H9 (cell line): ENCODE measurements around the gene CELA3A. TPM values are rescaled to one million over a fixed set of nuclear protein-coding genes. Genes with fewer than 3 reads are reported as not detected.

Experiments used
- DNase-seq: peaks from one replicate; pipeline ENCODE4 v3.0.0-alpha.2; 2017
- H2AFZ ChIP-seq: one replicate; pipeline ENCODE4 v1.6.1; 2013; ENCODE audit warnings: mild to moderate bottlenecking, low read length, control low read depth, moderate library complexity
- H2AK5ac ChIP-seq: 2 replicates; pipeline ENCODE4 v1.6.1; 2013; ENCODE audit warnings: low read length, control low read depth, mixed read lengths; ENCODE audit not compliant: insufficient read length
- H2BK120ac ChIP-seq: one replicate; pipeline ENCODE4 v1.6.1; 2013; ENCODE audit warnings: low read depth, mild to moderate bottlenecking, low read length, control low read depth, inconsistent platforms; ENCODE audit not compliant: poor library complexity, severe bottlenecking
- H2BK12ac ChIP-seq: 2 replicates; pipeline ENCODE4 v1.6.1; 2013; ENCODE audit warnings: low read length, control low read depth, mixed read lengths, low read depth; ENCODE audit not compliant: insufficient read length
- H2BK15ac ChIP-seq: 2 replicates; pipeline ENCODE4 v1.6.1; 2013; ENCODE audit warnings: low read depth, low read length, control low read depth
- H2BK20ac ChIP-seq: one replicate; pipeline ENCODE4 v1.6.1; 2013; ENCODE audit warnings: low read depth, mild to moderate bottlenecking, low read length, control low read depth, inconsistent platforms; ENCODE audit not compliant: poor library complexity, severe bottlenecking
- H2BK5ac ChIP-seq: 2 replicates; pipeline ENCODE4 v1.6.1; 2013; ENCODE audit warnings: low read length, control low read depth, mixed read lengths; ENCODE audit not compliant: insufficient read length
- H3K14ac ChIP-seq: 2 replicates; pipeline ENCODE4 v1.6.1; 2013; ENCODE audit warnings: low read length, control low read depth; ENCODE audit not compliant: insufficient read depth
- H3K18ac ChIP-seq: 2 replicates; pipeline ENCODE4 v1.6.1; 2013; ENCODE audit warnings: low read depth, mild to moderate bottlenecking, mixed read lengths, low read length, control low read depth; ENCODE audit not compliant: insufficient read length
- H3K23ac ChIP-seq: 2 replicates; pipeline ENCODE4 v1.6.1; 2013; ENCODE audit warnings: low read length, control low read depth, mixed read lengths, low read depth; ENCODE audit not compliant: insufficient read length
- H3K23me2 ChIP-seq: 2 replicates; pipeline ENCODE4 v1.6.1; 2013; ENCODE audit warnings: low read depth, mild to moderate bottlenecking, mixed read lengths, low read length, control low read depth; ENCODE audit not compliant: insufficient read length, poor library complexity, severe bottlenecking
- H3K27ac ChIP-seq: 2 replicates; pipeline ENCODE4 v1.5.1; 2013; ENCODE audit warnings: low read length, control low read depth, mixed read lengths, low read depth; ENCODE audit not compliant: insufficient read length
- H3K27me3 ChIP-seq: 2 replicates; pipeline ENCODE4 v1.6.1; 2013; ENCODE audit warnings: low read length, control low read depth, inconsistent platforms; ENCODE audit not compliant: insufficient read depth
- H3K4ac ChIP-seq: 2 replicates; pipeline ENCODE4 v1.6.1; 2013; ENCODE audit warnings: low read depth, mild to moderate bottlenecking, control low read depth, inconsistent platforms, low read length, moderate library complexity
- H3K4me1 ChIP-seq: 2 replicates; pipeline ENCODE4 v1.6.1; 2013; ENCODE audit warnings: low read length, control low read depth, inconsistent platforms; ENCODE audit not compliant: insufficient read depth
- H3K4me2 ChIP-seq: 2 replicates; pipeline ENCODE4 v1.6.1; 2013; ENCODE audit warnings: low read length, control low read depth, mixed read lengths; ENCODE audit not compliant: insufficient read length, insufficient read depth
- H3K56ac ChIP-seq: 2 replicates; pipeline ENCODE4 v1.6.1; 2013; ENCODE audit warnings: low read depth, mild to moderate bottlenecking, mixed read lengths, low read length, control low read depth; ENCODE audit not compliant: insufficient read length
- H3K79me1 ChIP-seq: 2 replicates; pipeline ENCODE4 v1.6.1; 2013; ENCODE audit warnings: low read depth, mild to moderate bottlenecking, moderate library complexity, low read length, control low read depth, inconsistent platforms; ENCODE audit not compliant: insufficient read depth, poor library complexity, severe bottlenecking
- H3K79me2 ChIP-seq: 2 replicates; pipeline ENCODE4 v1.6.1; 2013; ENCODE audit warnings: low read length, control low read depth, inconsistent platforms; ENCODE audit not compliant: insufficient read depth
- H3K9ac ChIP-seq: 2 replicates; pipeline ENCODE4 v1.6.1; 2013; ENCODE audit warnings: low read length, control low read depth, mixed read lengths; ENCODE audit not compliant: insufficient read length; ENCODE audit errors: extremely low read depth
- H3K9me3 ChIP-seq: one replicate; pipeline ENCODE4 v1.6.1; 2013; ENCODE audit warnings: low read depth, low read length, inconsistent platforms; ENCODE audit not compliant: control insufficient read depth
- H3T11ph ChIP-seq: one replicate; pipeline ENCODE4 v1.6.1; 2013; ENCODE audit warnings: mild to moderate bottlenecking, low read length, control low read depth, inconsistent platforms
- H4K20me1 ChIP-seq: one replicate; pipeline ENCODE4 v1.6.1; 2013; ENCODE audit not compliant: control insufficient read depth, insufficient read length, insufficient read depth
- H4K5ac ChIP-seq: 2 replicates; pipeline ENCODE4 v1.6.1; 2013; ENCODE audit warnings: low read depth, mild to moderate bottlenecking, mixed read lengths, low read length, control low read depth; ENCODE audit not compliant: insufficient read length
- H4K8ac ChIP-seq: replicated peaks from 2 replicates; pipeline ENCODE4 v1.6.1; 2013; ENCODE audit warnings: low read length, control low read depth, mixed read lengths, low read depth; ENCODE audit not compliant: insufficient read length
- H4K91ac ChIP-seq: 2 replicates; pipeline ENCODE4 v1.6.1; 2013; ENCODE audit warnings: low read depth, mild to moderate bottlenecking, moderate library complexity, mixed read lengths, low read length, control low read depth; ENCODE audit not compliant: insufficient read length
- H3K27ac Mint-ChIP-seq, 3 experiments: 2 replicates in 2 of 3; 3 replicates in 1 of 3; pipeline ENCODE4 v1.8.0; 2020 to 2021; ENCODE audit warnings: mixed read lengths in 3 of 3, mild to moderate bottlenecking in 1 of 3, moderate library complexity in 1 of 3
- H3K27me3 Mint-ChIP-seq: 2 replicates; pipeline ENCODE4 v1.8.0; 2021; ENCODE audit warnings: low read depth, mild to moderate bottlenecking, moderate library complexity, mixed read lengths
- H3K36me3 Mint-ChIP-seq, 3 experiments: 2 replicates in 2 of 3; 3 replicates in 1 of 3; pipeline ENCODE4 v1.8.0; 2020 to 2021; ENCODE audit warnings: low read depth in 3 of 3, mixed read lengths in 3 of 3; ENCODE audit not compliant: insufficient read depth in 1 of 3
- H3K4me1 Mint-ChIP-seq, 2 experiments: 2 replicates each; pipeline ENCODE4 v1.8.0; 2020; ENCODE audit warnings: mixed read lengths in 2 of 2
- H3K4me3 Mint-ChIP-seq, 2 experiments: 2 replicates in 1 of 2; 3 replicates in 1 of 2; pipeline ENCODE4 v1.8.0; 2020 to 2021; ENCODE audit warnings: mild to moderate bottlenecking in 2 of 2, mixed read lengths in 2 of 2, moderate library complexity in 1 of 2
- H3K9me3 Mint-ChIP-seq, 2 experiments: 2 replicates in 1 of 2; 3 replicates in 1 of 2; pipeline ENCODE4 v1.8.0; 2020; ENCODE audit warnings: mild to moderate bottlenecking in 2 of 2, mixed read lengths in 2 of 2, moderate library complexity in 1 of 2
- WGBS: extraction: QIAGEN DNeasy Blood & Tissue Kit; methylation state at CpG from one replicate; pipeline ENCODE4 v1.1.7; 2013; ENCODE audit warnings: missing lambda C conversion rate, low lambda C conversion rate, mixed read lengths; ENCODE audit not compliant: insufficient read length; ENCODE audit errors: extremely low coverage; 5-methylcytosine and 5-hydroxymethylcytosine counted together
- total RNA-seq: library from RNA; stranded (reverse); gene quantifications from 2 replicates; pipeline ENCODE4 v1.2.1, GENCODE V29; 2021
- TF ChIP-seq, protein P1 (sequence below): fragments of 200-600 bp; sonication (generic); conservative IDR thresholded peaks from 3 replicates; pipeline ENCODE4 v1.8.0; 2021; ENCODE audit warnings: antibody characterized with exemption, mild to moderate bottlenecking

Gene CELA3A
- total RNA-seq, 1 experiment from 2014 or later, result not detected

DNA sequence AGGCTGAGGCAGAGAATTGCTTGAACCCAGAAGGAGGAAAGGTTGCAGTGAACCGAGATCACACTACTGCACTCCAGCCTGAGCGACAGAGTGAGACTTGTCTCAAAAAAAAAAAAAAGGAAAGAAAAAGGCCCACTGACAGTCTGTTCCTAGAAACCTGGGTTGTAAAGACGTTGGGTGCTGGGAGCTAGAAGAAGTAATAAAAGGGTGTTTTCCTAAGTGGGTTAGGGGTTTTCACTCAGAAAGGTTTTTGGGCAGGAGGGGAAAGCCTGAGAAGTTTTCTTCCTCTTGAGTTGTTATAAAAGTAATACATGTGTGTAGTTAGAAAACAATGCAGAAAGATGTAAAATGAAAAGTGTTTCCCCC lies 25.4 kb downstream of the CELA3A start:
- no peaks in the 10 kb centered on the region for H3K79me1 ChIP-seq
- no peak overlapping the region for H3K56ac ChIP-seq
- no peak for DNase-seq
- H3T11ph ChIP-seq, result no peak overlapping the region
- no peak overlapping the region for H2BK20ac ChIP-seq
- H2BK5ac ChIP-seq, result no peak overlapping the region
- H3K14ac ChIP-seq, result no peak overlapping the region
- no peaks in the 10 kb centered on the region for H3K9me3 ChIP-seq
- no peaks in the 10 kb centered on the region for H4K20me1 ChIP-seq
- H3K79me2 ChIP-seq, result no peaks in the 10 kb centered on the region
- H4K8ac ChIP-seq, result no peak overlapping the region
- Mint-ChIP-seq H3K27me3 (no peaks in the 10 kb centered on the region), H3K4me1 (peaks cover 20 to 34% of the 10 kb centered on the region in 2 experiments), H3K36me3 (peaks cover 0 to 15% (median 9%) of the 10 kb centered on the region in 3 experiments; a peak in 5 of 7 replicates), H3K27ac (no peak overlapping the region), H3K9me3 (peaks cover 0 to 5% of the 10 kb centered on the region in 2 experiments; a peak in 2 of 5 replicates), H3K4me3 (peak overlapping the region; percentile 83 to 87; a peak in 4 of 5 replicates)
- H3K23me2 ChIP-seq, result peaks cover 5% of the 10 kb centered on the region
- TF ChIP-seq, protein P1, sequence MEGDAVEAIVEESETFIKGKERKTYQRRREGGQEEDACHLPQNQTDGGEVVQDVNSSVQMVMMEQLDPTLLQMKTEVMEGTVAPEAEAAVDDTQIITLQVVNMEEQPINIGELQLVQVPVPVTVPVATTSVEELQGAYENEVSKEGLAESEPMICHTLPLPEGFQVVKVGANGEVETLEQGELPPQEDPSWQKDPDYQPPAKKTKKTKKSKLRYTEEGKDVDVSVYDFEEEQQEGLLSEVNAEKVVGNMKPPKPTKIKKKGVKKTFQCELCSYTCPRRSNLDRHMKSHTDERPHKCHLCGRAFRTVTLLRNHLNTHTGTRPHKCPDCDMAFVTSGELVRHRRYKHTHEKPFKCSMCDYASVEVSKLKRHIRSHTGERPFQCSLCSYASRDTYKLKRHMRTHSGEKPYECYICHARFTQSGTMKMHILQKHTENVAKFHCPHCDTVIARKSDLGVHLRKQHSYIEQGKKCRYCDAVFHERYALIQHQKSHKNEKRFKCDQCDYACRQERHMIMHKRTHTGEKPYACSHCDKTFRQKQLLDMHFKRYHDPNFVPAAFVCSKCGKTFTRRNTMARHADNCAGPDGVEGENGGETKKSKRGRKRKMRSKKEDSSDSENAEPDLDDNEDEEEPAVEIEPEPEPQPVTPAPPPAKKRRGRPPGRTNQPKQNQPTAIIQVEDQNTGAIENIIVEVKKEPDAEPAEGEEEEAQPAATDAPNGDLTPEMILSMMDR, result no peak
- H3K23ac ChIP-seq, result no peak overlapping the region
- H2AFZ ChIP-seq, result no peak overlapping the region
- peaks cover 3% of the 10 kb centered on the region; the same call in 1 of the 2 replicates for H3K4me1 ChIP-seq
- no CpG with 5 or more reads among the region's 3 CpGs for WGBS
- no peak overlapping the region for H3K18ac ChIP-seq
- no peak overlapping the region for H4K5ac ChIP-seq
- H3K27ac ChIP-seq, result no peak overlapping the region
- no peak overlapping the region for H2BK15ac ChIP-seq
- H3K4me2 ChIP-seq, result no peak overlapping the region
- H3K27me3 ChIP-seq, result no peaks in the 10 kb centered on the region
- H2BK12ac ChIP-seq, result no peak overlapping the region
- H2AK5ac ChIP-seq, result no peak overlapping the region
- H3K4ac ChIP-seq, result no peak overlapping the region
- H4K91ac ChIP-seq, result no peak overlapping the region
- no peak overlapping the region for H3K9ac ChIP-seq
- no peak overlapping the region for H2BK120ac ChIP-seq
